ENCODE results near the gene MTCL1.

Gene MTCL1

DNA sequence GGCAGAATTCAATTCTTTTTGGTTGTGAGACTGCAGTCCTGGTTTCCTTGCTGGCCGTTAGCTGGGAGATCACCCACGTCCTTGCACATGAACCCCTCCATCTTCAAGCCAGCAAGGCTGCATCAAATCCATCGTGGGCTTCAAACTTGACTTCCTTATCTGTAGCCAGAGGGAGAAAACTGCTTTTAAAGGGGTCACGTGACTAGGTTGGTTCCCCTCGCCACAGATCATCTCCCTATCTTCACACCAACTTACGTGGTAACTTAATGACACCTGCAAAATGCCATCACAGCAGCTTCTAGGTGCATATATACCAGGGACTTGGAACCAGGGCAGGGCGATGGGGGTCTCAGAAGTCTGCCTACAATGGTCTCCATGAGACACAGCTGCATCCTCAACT lies 169.5 kb downstream of the MTCL1 start:
- no peak for DNase-seq

DNA sequence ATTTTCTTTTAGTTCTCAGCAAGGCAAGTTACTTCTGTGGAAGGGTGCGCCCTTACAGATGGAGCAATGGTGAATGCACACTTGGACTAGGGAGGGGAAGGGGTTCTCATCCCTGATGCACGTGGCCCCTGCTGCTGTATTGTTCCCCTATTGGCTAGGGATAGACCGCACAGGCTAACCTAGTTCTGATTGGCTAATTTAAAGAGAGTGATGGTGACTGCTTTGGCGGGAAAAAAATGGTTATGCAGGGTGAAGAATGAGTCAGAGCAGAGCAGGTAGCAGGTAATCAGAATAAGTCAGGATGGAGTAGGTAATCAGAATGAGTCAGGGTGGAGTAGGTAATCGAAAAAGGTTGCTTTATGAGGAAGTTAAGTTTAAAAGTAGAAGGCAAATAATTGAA lies 171.5 kb downstream of the MTCL1 start:
- DNase-seq = no peak

DNA sequence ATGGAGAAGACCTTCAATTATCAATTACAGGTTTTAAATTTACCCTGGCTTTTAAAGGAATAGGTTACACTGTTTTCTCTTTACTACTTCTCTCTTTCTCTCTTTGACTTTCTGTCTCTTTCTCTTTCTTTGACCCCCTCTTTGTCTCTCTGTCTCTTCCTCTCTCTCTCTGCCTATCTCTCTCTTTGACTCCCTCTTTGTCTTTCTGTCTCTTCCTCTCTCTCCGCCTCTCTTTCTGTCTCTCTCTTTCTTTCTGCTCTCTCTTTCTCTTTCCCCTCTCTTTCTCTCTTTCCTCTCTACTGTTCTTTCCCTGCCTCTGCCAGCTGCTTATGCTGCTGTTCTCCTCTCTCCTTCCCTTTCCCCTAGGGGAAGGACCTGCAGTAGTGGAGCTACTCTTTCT lies 175.7 kb downstream of the MTCL1 start:
- no peak for DNase-seq

Measured in fibroblast of skin of right biceps (primary cell).